ENCODE data around the gene NRXN3.

Gene NRXN3

GRCh38 chr14:78633752-78634151 is 463.6 kb downstream of the NRXN3 start:
- no peak overlapping the region for H3K9ac ChIP-seq

GRCh38 chr14:78637489-78637888 is 467.3 kb downstream of the NRXN3 start:
- Histone ChIP-seq H3K9me3 (no peaks in the 10 kb centered on the region), H3K9ac (no peak overlapping the region), H3K4me1 (no peaks in the 10 kb centered on the region), H3K4me3 (no peak overlapping the region), H3K27me3 (no peaks in the 10 kb centered on the region), H3K27ac (no peak overlapping the region), H4K20me1 (no peaks in the 10 kb centered on the region), H3K4me2 (no peak overlapping the region), H3K36me3 (no peaks in the 10 kb centered on the region)
- no peak for TF ChIP-seq Cebpa-rat (IDR thresholded peaks at IDR 0.05)

More at GRCh38 chr14:78633752-78634151, 463.6 kb downstream of the NRXN3 start:
- H4K20me1 ChIP-seq, result no peaks in the 10 kb centered on the region
- H3K4me2 ChIP-seq, result no peak overlapping the region
- no peak for TF ChIP-seq Cebpa-rat (IDR thresholded peaks at IDR 0.05)
- H3K4me1 ChIP-seq, result no peaks in the 10 kb centered on the region
- no peaks in the 10 kb centered on the region for H3K9me3 ChIP-seq
- no peak overlapping the region for H3K27ac ChIP-seq
- no peaks in the 10 kb centered on the region for H3K36me3 ChIP-seq
- no peak overlapping the region for H3K4me3 ChIP-seq
- H3K27me3 ChIP-seq, result no peaks in the 10 kb centered on the region

DNA sequence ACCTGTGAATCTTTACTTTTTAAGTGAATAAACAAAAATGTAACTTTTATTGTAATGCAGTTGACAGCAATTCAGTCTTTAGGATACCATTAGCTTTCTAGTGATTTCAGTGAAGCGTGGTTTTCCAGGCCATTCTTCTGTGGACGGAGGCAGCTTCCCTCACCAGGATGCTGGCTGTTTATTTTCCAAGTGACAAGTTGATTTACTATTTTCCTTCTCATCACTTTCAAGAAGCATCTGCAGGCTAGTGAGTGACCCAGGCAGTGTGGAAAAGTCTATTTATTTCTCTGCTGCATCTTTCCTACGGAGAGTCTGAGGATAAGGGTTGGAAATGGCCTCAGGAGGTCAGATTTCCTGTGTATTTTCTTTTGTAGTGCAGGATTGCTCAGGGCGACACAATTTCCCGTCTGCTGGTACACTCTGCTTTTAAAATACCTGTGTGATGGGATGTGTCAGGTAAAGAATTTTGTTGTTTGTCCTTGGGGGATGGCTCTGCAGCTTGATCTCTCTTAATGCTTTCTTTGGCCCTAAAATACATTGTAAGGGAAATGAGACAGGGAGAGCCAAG is 467.8 kb downstream of the NRXN3 start:
- H3K4me1 ChIP-seq, result no peaks in the 10 kb centered on the region
- no peak for TF ChIP-seq Cebpa-rat (IDR thresholded peaks at IDR 0.05)
- H3K27me3 ChIP-seq, result no peaks in the 10 kb centered on the region
- no peaks in the 10 kb centered on the region for H4K20me1 ChIP-seq
- no peaks in the 10 kb centered on the region for H3K36me3 ChIP-seq
- H3K9me3 ChIP-seq, result no peaks in the 10 kb centered on the region
- H3K9ac ChIP-seq, result no peak overlapping the region
- no peak overlapping the region for H3K27ac ChIP-seq
- no peak overlapping the region for H3K4me2 ChIP-seq
- H3K4me3 ChIP-seq, result no peak overlapping the region

DNA sequence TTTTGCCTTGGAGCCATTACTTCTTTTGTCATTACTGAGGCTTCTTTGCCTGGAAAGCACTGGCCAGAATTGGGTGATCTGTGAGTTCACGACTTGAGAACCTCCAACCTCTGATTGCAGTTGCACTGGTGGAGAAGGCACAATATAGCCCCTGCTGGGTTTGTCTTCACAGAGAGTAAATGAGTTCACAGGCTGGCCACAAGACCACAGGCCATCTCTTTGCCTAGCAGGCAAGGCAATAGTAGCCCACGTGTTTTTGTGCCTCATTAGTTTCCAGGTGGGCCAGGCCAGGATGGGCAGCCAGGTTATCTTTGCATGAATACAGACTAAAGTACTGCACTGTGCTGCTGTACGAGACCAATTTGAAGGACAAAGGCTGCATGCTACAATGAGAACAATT is 468.8 kb downstream of the NRXN3 start:
- H3K9me3 ChIP-seq, result no peaks in the 10 kb centered on the region
- H3K4me2 ChIP-seq, result no peak overlapping the region
- no peak overlapping the region for H3K9ac ChIP-seq
- TF ChIP-seq Cebpa-rat (IDR thresholded peaks at IDR 0.05), result no peak
- no peak overlapping the region for H3K27ac ChIP-seq
- no peaks in the 10 kb centered on the region for H4K20me1 ChIP-seq
- no peak overlapping the region for H3K4me3 ChIP-seq
- no peaks in the 10 kb centered on the region for H3K36me3 ChIP-seq
- H3K27me3 ChIP-seq, result no peaks in the 10 kb centered on the region
- no peaks in the 10 kb centered on the region for H3K4me1 ChIP-seq

GRCh38 chr14:78644824-78645559 is 474.8 kb downstream of the NRXN3 start:
- no peak for TF ChIP-seq Cebpa-rat (IDR thresholded peaks at IDR 0.05)
- H3K27ac ChIP-seq, result no peak overlapping the region
- no peaks in the 10 kb centered on the region for H3K27me3 ChIP-seq
- no peak overlapping the region for H3K4me2 ChIP-seq
- no peak overlapping the region for H3K9ac ChIP-seq
- H3K4me1 ChIP-seq, result no peaks in the 10 kb centered on the region
- H3K36me3 ChIP-seq, result no peaks in the 10 kb centered on the region
- no peaks in the 10 kb centered on the region for H4K20me1 ChIP-seq
- H3K9me3 ChIP-seq, result no peaks in the 10 kb centered on the region
- no peak overlapping the region for H3K4me3 ChIP-seq

DNA sequence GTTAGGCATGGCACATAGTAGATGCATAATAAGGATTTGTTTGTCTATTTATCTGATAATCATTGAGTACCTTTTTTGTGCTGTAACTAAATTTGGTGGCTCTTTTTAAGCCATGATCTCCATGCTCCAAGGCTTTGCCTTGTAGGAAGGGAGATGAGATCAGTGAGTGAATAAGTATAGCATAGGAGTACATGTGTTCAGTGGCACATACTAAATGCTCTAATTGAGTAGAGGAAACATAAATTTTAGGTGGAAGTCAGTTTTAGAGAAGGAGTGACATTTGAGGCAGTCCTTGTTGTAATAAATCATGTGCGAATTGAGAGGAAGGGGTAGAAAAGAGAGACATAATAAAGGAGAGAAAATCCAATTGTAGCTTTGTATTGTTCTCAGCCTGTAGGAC is 482.6 kb downstream of the NRXN3 start:
- Histone ChIP-seq H4K20me1 (no peaks in the 10 kb centered on the region), H3K4me2 (peak overlapping the region; percentile 45; the same call in 1 of the 2 replicates), H3K9me3 (no peaks in the 10 kb centered on the region), H3K27me3 (no peaks in the 10 kb centered on the region), H3K9ac (no peak overlapping the region), H3K27ac (no peak overlapping the region), H3K36me3 (no peaks in the 10 kb centered on the region), H3K4me3 (no peak overlapping the region), H3K4me1 (peaks cover 16% of the 10 kb centered on the region)
- TF ChIP-seq Cebpa-rat (IDR thresholded peaks at IDR 0.05), result no peak

DNA sequence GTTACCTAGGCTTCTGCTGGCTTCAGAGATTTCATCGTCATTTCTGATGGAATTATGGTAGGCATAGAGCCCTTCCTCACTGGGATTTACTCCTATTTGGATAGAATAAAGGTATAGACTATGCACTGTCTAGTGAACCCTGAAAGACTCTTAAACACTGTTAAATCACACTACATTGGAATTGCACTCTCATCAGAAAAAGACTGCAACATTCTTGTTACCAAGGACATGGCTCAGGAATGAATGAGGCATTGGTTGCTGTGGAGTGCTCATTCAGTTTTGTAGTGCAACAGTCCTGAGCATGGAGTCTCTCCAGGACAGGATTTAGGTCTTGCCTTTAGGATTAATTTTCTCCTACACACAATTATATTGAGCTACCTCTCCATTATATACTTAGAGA is 483.0 kb downstream of the NRXN3 start:
- no peak overlapping the region for H3K4me2 ChIP-seq
- H3K9me3 ChIP-seq, result no peaks in the 10 kb centered on the region
- no peak overlapping the region for H3K9ac ChIP-seq
- no peak overlapping the region for H3K27ac ChIP-seq
- TF ChIP-seq Cebpa-rat (IDR thresholded peaks at IDR 0.05), result no peak
- no peaks in the 10 kb centered on the region for H4K20me1 ChIP-seq
- peaks cover 16% of the 10 kb centered on the region for H3K4me1 ChIP-seq
- no peaks in the 10 kb centered on the region for H3K27me3 ChIP-seq
- no peak overlapping the region for H3K4me3 ChIP-seq
- no peaks in the 10 kb centered on the region for H3K36me3 ChIP-seq

GRCh38 chr14:78657451-78657850 is 487.3 kb downstream of the NRXN3 start:
- H3K27me3 ChIP-seq, result no peaks in the 10 kb centered on the region
- H3K9ac ChIP-seq, result no peak overlapping the region
- peaks cover 5% of the 10 kb centered on the region for H3K4me1 ChIP-seq
- no peaks in the 10 kb centered on the region for H3K36me3 ChIP-seq
- H3K27ac ChIP-seq, result no peak overlapping the region
- H4K20me1 ChIP-seq, result no peaks in the 10 kb centered on the region
- no peak overlapping the region for H3K4me2 ChIP-seq
- TF ChIP-seq Cebpa-rat (IDR thresholded peaks at IDR 0.05), result no peak
- H3K9me3 ChIP-seq, result no peaks in the 10 kb centered on the region
- H3K4me3 ChIP-seq, result no peak overlapping the region

DNA sequence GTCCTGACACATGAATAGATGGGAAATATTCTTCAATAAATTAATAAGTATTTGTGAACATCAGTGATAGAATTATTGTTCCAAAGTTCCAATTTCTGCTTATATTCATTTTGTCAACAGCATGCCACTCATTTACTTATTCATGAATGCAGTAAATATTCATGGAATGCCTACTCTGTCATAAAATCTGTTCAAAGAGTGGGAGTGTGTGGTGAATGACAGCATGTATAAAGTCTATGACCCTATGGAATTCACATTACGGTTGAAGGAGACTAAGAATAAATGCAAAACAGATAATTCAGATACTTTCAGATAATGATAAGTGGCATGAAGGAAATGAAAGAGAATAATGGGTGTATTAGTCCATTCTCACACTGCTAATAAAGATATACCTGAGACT is 494.7 kb downstream of the NRXN3 start:
- Histone ChIP-seq H3K27ac (no peak overlapping the region), H3K4me3 (no peak overlapping the region), H3K36me3 (no peaks in the 10 kb centered on the region), H3K9ac (no peak overlapping the region), H4K20me1 (no peaks in the 10 kb centered on the region), H3K4me2 (no peak overlapping the region), H3K4me1 (no peaks in the 10 kb centered on the region), H3K27me3 (no peaks in the 10 kb centered on the region), H3K9me3 (no peaks in the 10 kb centered on the region)
- no peak for TF ChIP-seq Cebpa-rat (IDR thresholded peaks at IDR 0.05)

DNA sequence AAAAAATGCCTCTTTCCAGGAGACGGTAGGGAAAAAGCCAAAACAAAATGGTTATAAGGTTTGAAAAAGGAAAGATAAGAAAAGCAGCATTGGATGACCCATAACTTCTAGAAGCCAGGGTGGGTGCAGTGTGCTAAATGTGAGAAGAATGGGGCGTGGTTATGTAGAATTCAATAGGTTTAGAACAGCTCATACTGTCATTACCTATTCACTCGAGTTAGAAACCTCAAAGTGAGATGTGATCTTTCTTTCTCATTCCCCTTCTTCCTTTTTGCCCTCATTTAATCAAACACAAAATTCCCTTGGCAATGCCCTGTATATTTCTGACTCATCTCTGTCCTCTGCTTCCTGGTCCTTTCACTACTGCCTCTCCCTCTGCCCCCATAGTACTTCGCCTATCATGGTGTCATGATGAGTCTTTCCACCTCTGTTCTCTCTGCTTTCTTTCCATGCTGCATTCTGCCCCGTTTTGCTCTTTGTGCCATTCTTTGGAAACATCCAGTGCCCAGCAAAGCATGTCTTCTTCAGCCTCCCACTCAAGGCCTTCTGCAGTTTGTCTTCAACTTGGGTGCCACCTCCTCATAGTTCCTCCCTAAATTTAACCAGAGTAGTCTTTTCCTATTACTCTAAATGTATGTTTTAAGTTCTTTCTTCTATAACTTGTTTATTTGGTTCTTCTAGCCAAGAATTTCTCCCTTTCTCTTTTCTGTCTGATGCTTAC is 496.3 kb downstream of the NRXN3 start:
- Histone ChIP-seq H3K4me2 (no peak overlapping the region), H3K4me1 (no peaks in the 10 kb centered on the region), H3K36me3 (no peaks in the 10 kb centered on the region), H3K4me3 (no peak overlapping the region), H3K27ac (no peak overlapping the region), H3K27me3 (no peaks in the 10 kb centered on the region), H3K9me3 (no peaks in the 10 kb centered on the region), H3K9ac (no peak overlapping the region), H4K20me1 (no peaks in the 10 kb centered on the region)
- no peak for TF ChIP-seq Cebpa-rat (IDR thresholded peaks at IDR 0.05)

Data from BLaER1 (cell line).